ENCODE results near the gene TLL1.
A peak's percentile ranks its signal among the peaks of the same experiment; 100 is the strongest.

Gene TLL1

GRCh38 chr4:165879641-165880040 is 6.6 kb downstream of the TLL1 start:
- H3K27ac ChIP-seq = no peak overlapping the region
- DNase-seq (ENCODE audit: low read depth, low spot score) = no peak

- no peak overlapping the region for H3K27ac ChIP-seq
- no peak for DNase-seq (ENCODE audit: low read depth, low spot score)
Measured at GRCh38 chr4:165894159-165894558, 21.1 kb downstream of the TLL1 start.

- peak overlapping the region; percentile 68 for H3K27ac ChIP-seq
- peak; percentile 37 for DNase-seq (ENCODE audit: low read depth, low spot score)
Measured at GRCh38 chr4:165905405-165906027, 32.5 kb downstream of the TLL1 start.

GRCh38 chr4:165906272-165906671 is 33.2 kb downstream of the TLL1 start:
- H3K27ac ChIP-seq = peak overlapping the region; percentile 68
- DNase-seq (ENCODE audit: low read depth, low spot score) = no peak

GRCh38 chr4:165909947-165910346 is 36.9 kb downstream of the TLL1 start:
- no peak overlapping the region for H3K27ac ChIP-seq
- no peak for DNase-seq (ENCODE audit: low read depth, low spot score)

- peak; percentile 12 for DNase-seq (ENCODE audit: low read depth, low spot score)
- H3K27ac ChIP-seq = no peak overlapping the region
Measured at GRCh38 chr4:165915215-165915614, 42.2 kb downstream of the TLL1 start.

GRCh38 chr4:165921546-165921945 is 48.5 kb downstream of the TLL1 start:
- no peak for DNase-seq (ENCODE audit: low read depth, low spot score)
- H3K27ac ChIP-seq = no peak overlapping the region

- H3K27ac ChIP-seq = no peak overlapping the region
- no peak for DNase-seq (ENCODE audit: low read depth, low spot score)
Measured at GRCh38 chr4:165922747-165923146, 49.7 kb downstream of the TLL1 start.

GRCh38 chr4:165926307-165926706 is 53.3 kb downstream of the TLL1 start:
- no peak overlapping the region for H3K27ac ChIP-seq
- no peak for DNase-seq (ENCODE audit: low read depth, low spot score)

- H3K27ac ChIP-seq = no peak overlapping the region
Measured at GRCh38 chr4:165927366-165927765, 54.3 kb downstream of the TLL1 start.

GRCh38 chr4:165927815-165928214 is 54.8 kb downstream of the TLL1 start:
- H3K27ac ChIP-seq = no peak overlapping the region
- DNase-seq (ENCODE audit: low read depth, low spot score) = no peak

More at GRCh38 chr4:165927366-165927765, 54.3 kb downstream of the TLL1 start:
- no peak for DNase-seq (ENCODE audit: low read depth, low spot score)

GRCh38 chr4:165928601-165929000 is 55.6 kb downstream of the TLL1 start:
- no peak for DNase-seq (ENCODE audit: low read depth, low spot score)
- H3K27ac ChIP-seq = no peak overlapping the region

GRCh38 chr4:165929662-165930061 is 56.6 kb downstream of the TLL1 start:
- no peak for DNase-seq (ENCODE audit: low read depth, low spot score)

GRCh38 chr4:165931741-165932140 is 58.7 kb downstream of the TLL1 start:
- DNase-seq (ENCODE audit: low read depth, low spot score) = no peak
- H3K27ac ChIP-seq = no peak overlapping the region

More at GRCh38 chr4:165929662-165930061, 56.6 kb downstream of the TLL1 start:
- no peak overlapping the region for H3K27ac ChIP-seq

- no peak for DNase-seq (ENCODE audit: low read depth, low spot score)
- no peak overlapping the region for H3K27ac ChIP-seq
Measured at GRCh38 chr4:165944900-165945299, 71.9 kb downstream of the TLL1 start.

GRCh38 chr4:165945991-165946390 is 73.0 kb downstream of the TLL1 start:
- no peak for DNase-seq (ENCODE audit: low read depth, low spot score)

GRCh38 chr4:165947019-165947418 is 74.0 kb downstream of the TLL1 start:
- no peak overlapping the region for H3K27ac ChIP-seq
- DNase-seq (ENCODE audit: low read depth, low spot score) = no peak

More at GRCh38 chr4:165945991-165946390, 73.0 kb downstream of the TLL1 start:
- no peak overlapping the region for H3K27ac ChIP-seq

- no peak for DNase-seq (ENCODE audit: low read depth, low spot score)
Measured at GRCh38 chr4:165953181-165953580, 80.1 kb downstream of the TLL1 start.

GRCh38 chr4:165963621-165964020 is 90.6 kb downstream of the TLL1 start:
- H3K27ac ChIP-seq = no peak overlapping the region
- no peak for DNase-seq (ENCODE audit: low read depth, low spot score)

More at GRCh38 chr4:165953181-165953580, 80.1 kb downstream of the TLL1 start:
- H3K27ac ChIP-seq = no peak overlapping the region

- H3K27ac ChIP-seq = no peak overlapping the region
- no peak for DNase-seq (ENCODE audit: low read depth, low spot score)
Measured at GRCh38 chr4:165964591-165964990, 91.6 kb downstream of the TLL1 start.

- H3K27ac ChIP-seq = peak overlapping the region; percentile 38
- no peak for DNase-seq (ENCODE audit: low read depth, low spot score)
Measured at GRCh38 chr4:165965503-165965902, 92.5 kb downstream of the TLL1 start.

- peak overlapping the region; percentile 83 for H3K27ac ChIP-seq
Measured at GRCh38 chr4:165966833-165967232, 93.8 kb downstream of the TLL1 start.

More at GRCh38 chr4:165966833-165967232, 93.8 kb downstream of the TLL1 start:
- no peak for DNase-seq (ENCODE audit: low read depth, low spot score)
